ENCODE measurements around the gene SETD1B.
"Not testable (repeated sequence)": the region's sequence is repeated elsewhere in the genome, so short reads cannot be mapped to it uniquely, and the experiment has no call there.

The SETD1B gene

GRCh38 chr12:121789800-121790728 lies 13.7 kb upstream of the SETD1B start:
- H4K20me1 ChIP-seq (ENCODE audit: insufficient read depth, low read length), result no peaks in the 10 kb centered on the region
- H3F3A ChIP-seq (ENCODE audit: insufficient read depth, low read length), result no peaks in the 10 kb centered on the region
- H3K36me3 ChIP-seq (ENCODE audit: insufficient read depth, low read length), result peaks cover 5% of the 10 kb centered on the region; the same call in 1 of the 2 replicates
- H3K79me2 ChIP-seq (ENCODE audit: insufficient read depth, low read length), result no peaks in the 10 kb centered on the region
- H3K27me3 ChIP-seq (ENCODE audit: insufficient read depth, low read length), result no peaks in the 10 kb centered on the region
- peak overlapping the region; percentile 60 for H3K9ac ChIP-seq (ENCODE audit: low read length)
- peak overlapping the region; percentile 44 for H3K4me3 ChIP-seq (ENCODE audit: low read depth, low read length, poor library complexity, severe bottlenecking)
- H3K4me1 ChIP-seq (ENCODE audit: insufficient read depth, low read length, severe bottlenecking), result peaks cover 82% of the 10 kb centered on the region
- TF ChIP-seq EZH2 (IDR thresholded peaks at IDR 0.05; ENCODE audit: borderline replicate concordance, low read length) (no peak), CTCF (IDR thresholded peaks at IDR 0.05; ENCODE audit: low read length) (no peak)
- no peak overlapping the region for H2AFZ ChIP-seq (ENCODE audit: low read length)
- H3K9me3 ChIP-seq (ENCODE audit: low read length), result no peaks in the 10 kb centered on the region
- H3K9me2 ChIP-seq (ENCODE audit: low read depth, low read length), result no peaks in the 10 kb centered on the region
- peak overlapping the region; percentile 91 for H3K27ac ChIP-seq (ENCODE audit: low read depth, low read length, poor library complexity, severe bottlenecking)
- H3K4me2 ChIP-seq (ENCODE audit: low read length), result peak overlapping the region; percentile 71

- H3K79me2 ChIP-seq (ENCODE audit: insufficient read depth, low read length); H2AFZ ChIP-seq (ENCODE audit: low read length); H3K4me3 ChIP-seq (ENCODE audit: low read depth, low read length, poor library complexity, severe bottlenecking); H3K27me3 ChIP-seq (ENCODE audit: insufficient read depth, low read length); H3F3A ChIP-seq (ENCODE audit: insufficient read depth, low read length); H3K9me2 ChIP-seq (ENCODE audit: low read depth, low read length); H3K36me3 ChIP-seq (ENCODE audit: insufficient read depth, low read length); H3K9me3 ChIP-seq (ENCODE audit: low read length); H4K20me1 ChIP-seq (ENCODE audit: insufficient read depth, low read length): not testable (repeated sequence)
- peak overlapping the region; percentile 47; the same call in 1 of the 2 replicates for H3K9ac ChIP-seq (ENCODE audit: low read length)
- peak overlapping the region; percentile 71; the same call in 1 of the 2 replicates for H3K4me2 ChIP-seq (ENCODE audit: low read length)
- H3K27ac ChIP-seq (ENCODE audit: low read depth, low read length, poor library complexity, severe bottlenecking), result peak overlapping the region; percentile 91
- peaks cover 80% of the 10 kb centered on the region for H3K4me1 ChIP-seq (ENCODE audit: insufficient read depth, low read length, severe bottlenecking)
Observed at GRCh38 chr12:121790785-121791184, 13.0 kb upstream of the SETD1B start.

- peak overlapping the region; percentile 80 for H3K4me2 ChIP-seq (ENCODE audit: low read length)
- no peaks in the 10 kb centered on the region for H3K9me3 ChIP-seq (ENCODE audit: low read length)
- H3K9me2 ChIP-seq (ENCODE audit: low read depth, low read length), result no peaks in the 10 kb centered on the region
- no peaks in the 10 kb centered on the region for H4K20me1 ChIP-seq (ENCODE audit: insufficient read depth, low read length)
- peak overlapping the region; percentile 72; the same call in 1 of the 2 replicates for H3K9ac ChIP-seq (ENCODE audit: low read length)
- no peaks in the 10 kb centered on the region for H3F3A ChIP-seq (ENCODE audit: insufficient read depth, low read length)
- peak overlapping the region; percentile 65 for H3K27ac ChIP-seq (ENCODE audit: low read depth, low read length, poor library complexity, severe bottlenecking)
- H2AFZ ChIP-seq (ENCODE audit: low read length), result no peak overlapping the region
- peaks cover 9% of the 10 kb centered on the region; the same call in 1 of the 2 replicates for H3K36me3 ChIP-seq (ENCODE audit: insufficient read depth, low read length)
- TF ChIP-seq CTCF (IDR thresholded peaks at IDR 0.05; ENCODE audit: low read length) (peak; percentile 13; the same call in 1 of the 2 replicates), EZH2 (IDR thresholded peaks at IDR 0.05; ENCODE audit: borderline replicate concordance, low read length) (no peak)
- H3K4me3 ChIP-seq (ENCODE audit: low read depth, low read length, poor library complexity, severe bottlenecking), result peak overlapping the region; percentile 67
- H3K27me3 ChIP-seq (ENCODE audit: insufficient read depth, low read length), result no peaks in the 10 kb centered on the region
- H3K4me1 ChIP-seq (ENCODE audit: insufficient read depth, low read length, severe bottlenecking), result peaks cover 75% of the 10 kb centered on the region
- no peaks in the 10 kb centered on the region for H3K79me2 ChIP-seq (ENCODE audit: insufficient read depth, low read length)
Observed at GRCh38 chr12:121791671-121792551, 11.9 kb upstream of the SETD1B start.

All from OCI-LY1 (cell line).